ENCODE data around the gene OR51M1.

GRCh38 chr11:5398936-5399335, 15.3 kb downstream of the OR51M1 start:
- no peak for TF ChIP-seq CTCF (IDR thresholded peaks at IDR 0.05)
- no peak for TF ChIP-seq POLR2AphosphoS5 (IDR thresholded peaks at IDR 0.05)
- no peak for TF ChIP-seq POLR2A (IDR thresholded peaks at IDR 0.05)

All from suprapubic skin (tissue), 4 donors.